Stomach (tissue), 9 donors: Measurements from ENCODE around the gene ATP8A2. TPM values are rescaled to one million over a fixed set of nuclear protein-coding genes. Genes with fewer than 3 reads are reported as not detected.

Experiments used
- DNase-seq, 2 donors: peaks; one replicate each; pipeline versions ENCODE4 v3.0.0 to v3.0.0-alpha.2; 2013 to 2019
- H3K27ac ChIP-seq, 5 donors: fragments of 200-600 bp in 4 of 5; sonication (generic) in 4 of 5; one replicate each; pipeline ENCODE4 v1.5.1; 2013 to 2019; ENCODE audit warnings: mild to moderate bottlenecking in 1 of 5, moderate library complexity in 1 of 5
- H3K27me3 ChIP-seq, 3 donors: fragments of 200-600 bp; sonication (generic); one replicate each; pipeline ENCODE4 v1.5.1; 2017 to 2019; ENCODE audit warnings: mixed run types in 1 of 3
- H3K36me3 ChIP-seq, 4 donors: fragments of 200-600 bp; sonication (generic); 1 replicate in 3 of 4; 2 replicates in 1 of 4; pipeline ENCODE4 v1.5.1; 2016 to 2019
- H3K4me1 ChIP-seq, 4 donors: fragments of 200-600 bp; sonication (generic); one replicate each; pipeline ENCODE4 v1.5.1; 2016 to 2019
- H3K4me3 ChIP-seq, 4 donors: fragments of 200-600 bp; sonication (generic) in 3 of 4; one replicate each; pipeline ENCODE4 v1.5.1; 2016 to 2019; ENCODE audit warnings: mild to moderate bottlenecking in 1 of 4
- H3K9me3 ChIP-seq, 4 donors: fragments of 200-600 bp; sonication (generic); one replicate each; pipeline ENCODE4 v1.5.1; 2016 to 2019
- EP300 ChIP-seq: sonication (generic); formaldehyde crosslinking; IDR thresholded peaks from one replicate; pipeline ENCODE4 v1.6.1; 2017; ENCODE audit warnings: antibody characterized with exemption
- POLR2A ChIP-seq, 4 donors: fragments of 450-650 bp; IDR thresholded peaks; one replicate each; pipeline ENCODE4 v1.6.1; 2016; ENCODE audit warnings: antibody characterized with exemption in 4 of 4, control low read depth in 2 of 4, mild to moderate bottlenecking in 1 of 4, moderate library complexity in 1 of 4
- POLR2AphosphoS5 ChIP-seq, 3 donors: sonication (generic); formaldehyde crosslinking; IDR thresholded peaks; one replicate each; pipeline ENCODE4 v1.6.1; 2016; ENCODE audit warnings: antibody characterized with exemption in 3 of 3
- WGBS, 5 donors: extraction: QIAGEN DNeasy Blood & Tissue Kit in 3 of 5; methylation state at CpG; one replicate each; pipeline versions ENCODE4 v1.1.5 to v1.1.7; 2013 to 2018; 5-methylcytosine and 5-hydroxymethylcytosine counted together
- intact Hi-C: fragments of 100-400 bp; cut with DNase I; formaldehyde crosslinking; loops from one replicate; pipeline ENCODE4 v1.15.1; 2023; ENCODE audit warnings: low total_unique reads
- polyA plus RNA-seq, 3 donors: library from polyadenylated mRNA; stranded (reverse); fragments of 200-250 nt; gene quantifications; one replicate each; pipeline ENCODE4 v1.2.3, GENCODE V29; 2013
- total RNA-seq, 5 donors: library from RNA; depleted of rRNA; stranded (reverse); fragments of >200 nt; gene quantifications; one replicate each; pipeline versions ENCODE4 v1.1.0 to v1.2.3, GENCODE V29; 2014 to 2016
- TF ChIP-seq, protein P1 (sequence below), 7 experiments: fragments of 450-650 bp in 4 of 7; fragments of 200-600 bp in 3 of 7; sonication (generic) in 3 of 7; IDR thresholded peaks; one replicate each; pipeline ENCODE4 v1.5.1; 2016 to 2019; ENCODE audit warnings: antibody characterized with exemption in 7 of 7, control low read depth in 2 of 7, mild to moderate bottlenecking in 1 of 7
- donor health status: healthy with polysubstance abuse.
- donor health status: Bipolar disorder and iron deficiency.
- donor health status: healthy.

ATP8A2 gene
- total and polyA plus RNA-seq, 8 donors, result 0.12 to 3.5 (median 0.20) TPM; not detected in 3

DNA sequence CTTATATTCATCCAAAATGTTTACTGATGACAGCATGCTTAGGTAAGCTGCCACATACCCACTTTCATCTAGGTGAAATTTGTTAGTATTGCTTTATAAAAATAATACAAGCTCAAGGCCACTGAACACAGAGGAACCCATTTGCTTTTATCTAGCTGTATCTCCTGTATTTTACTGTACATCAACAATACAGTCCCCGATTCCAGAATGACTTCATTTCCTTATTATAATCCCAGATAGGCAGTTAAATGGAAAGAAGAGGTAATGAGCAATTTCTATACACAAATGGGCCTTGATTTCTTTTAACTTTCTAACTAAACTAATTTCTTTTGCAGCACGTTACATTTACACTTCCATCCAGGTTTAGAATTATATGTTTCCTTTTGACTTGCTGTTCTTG lies 593.8 kb downstream of the ATP8A2 start:
- no peak for DNase-seq
- 54 to 75% (median 71%) methylated on average over 2 of the region's 2 CpGs for WGBS, 5 donors
- no peak overlapping the region for H3K4me3 ChIP-seq
- no peaks in the 10 kb centered on the region for H3K36me3 ChIP-seq
- H3K27ac ChIP-seq, result no peak overlapping the region
- H3K4me1 ChIP-seq, result no peaks in the 10 kb centered on the region
- H3K9me3 ChIP-seq, result no peaks in the 10 kb centered on the region
- TF ChIP-seq, protein P1, sequence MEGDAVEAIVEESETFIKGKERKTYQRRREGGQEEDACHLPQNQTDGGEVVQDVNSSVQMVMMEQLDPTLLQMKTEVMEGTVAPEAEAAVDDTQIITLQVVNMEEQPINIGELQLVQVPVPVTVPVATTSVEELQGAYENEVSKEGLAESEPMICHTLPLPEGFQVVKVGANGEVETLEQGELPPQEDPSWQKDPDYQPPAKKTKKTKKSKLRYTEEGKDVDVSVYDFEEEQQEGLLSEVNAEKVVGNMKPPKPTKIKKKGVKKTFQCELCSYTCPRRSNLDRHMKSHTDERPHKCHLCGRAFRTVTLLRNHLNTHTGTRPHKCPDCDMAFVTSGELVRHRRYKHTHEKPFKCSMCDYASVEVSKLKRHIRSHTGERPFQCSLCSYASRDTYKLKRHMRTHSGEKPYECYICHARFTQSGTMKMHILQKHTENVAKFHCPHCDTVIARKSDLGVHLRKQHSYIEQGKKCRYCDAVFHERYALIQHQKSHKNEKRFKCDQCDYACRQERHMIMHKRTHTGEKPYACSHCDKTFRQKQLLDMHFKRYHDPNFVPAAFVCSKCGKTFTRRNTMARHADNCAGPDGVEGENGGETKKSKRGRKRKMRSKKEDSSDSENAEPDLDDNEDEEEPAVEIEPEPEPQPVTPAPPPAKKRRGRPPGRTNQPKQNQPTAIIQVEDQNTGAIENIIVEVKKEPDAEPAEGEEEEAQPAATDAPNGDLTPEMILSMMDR (IDR thresholded peaks at IDR 0.05), result no peak
- no peak for TF ChIP-seq EP300
- TF ChIP-seq POLR2AphosphoS5 (IDR thresholded peaks at IDR 0.05), result no peak
- TF ChIP-seq POLR2A (IDR thresholded peaks at IDR 0.05), result no peak
- no peaks in the 10 kb centered on the region for H3K27me3 ChIP-seq
- intact Hi-C loops, result no loop called here

DNA sequence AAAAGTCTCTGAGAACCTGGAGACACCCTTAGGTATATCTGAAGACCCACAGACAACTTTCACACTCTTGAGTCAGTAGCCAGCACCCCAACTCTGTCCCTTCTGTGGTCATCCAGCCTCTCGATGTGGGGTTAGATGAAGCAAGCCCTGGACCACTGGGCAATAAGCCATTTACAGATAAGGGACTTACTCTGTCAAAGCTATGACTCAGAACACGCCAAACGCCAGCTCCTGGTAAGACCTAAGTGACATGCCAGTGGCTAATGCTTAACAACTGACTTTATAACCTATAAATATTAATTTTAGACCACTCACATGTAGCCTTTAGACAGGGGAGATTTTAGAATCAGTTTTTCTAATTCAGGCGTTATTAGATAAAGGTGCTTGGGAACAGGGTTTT lies 594.3 kb downstream of the ATP8A2 start:
- H3K27ac ChIP-seq, result no peak overlapping the region
- H3K27me3 ChIP-seq, result no peaks in the 10 kb centered on the region
- no peak overlapping the region for H3K4me3 ChIP-seq
- no peaks in the 10 kb centered on the region for H3K4me1 ChIP-seq
- 46 to 68% (median 56%) methylated on average over 4 of the region's 4 CpGs for WGBS, 5 donors
- H3K9me3 ChIP-seq, result no peaks in the 10 kb centered on the region
- TF ChIP-seq POLR2AphosphoS5 (IDR thresholded peaks at IDR 0.05) (no peak), EP300 (no peak), POLR2A (IDR thresholded peaks at IDR 0.05) (no peak)
- TF ChIP-seq, protein P1 (IDR thresholded peaks at IDR 0.05), result no peak
- intact Hi-C loops, result no loop called here
- DNase-seq, result no peak
- H3K36me3 ChIP-seq, result no peaks in the 10 kb centered on the region

DNA sequence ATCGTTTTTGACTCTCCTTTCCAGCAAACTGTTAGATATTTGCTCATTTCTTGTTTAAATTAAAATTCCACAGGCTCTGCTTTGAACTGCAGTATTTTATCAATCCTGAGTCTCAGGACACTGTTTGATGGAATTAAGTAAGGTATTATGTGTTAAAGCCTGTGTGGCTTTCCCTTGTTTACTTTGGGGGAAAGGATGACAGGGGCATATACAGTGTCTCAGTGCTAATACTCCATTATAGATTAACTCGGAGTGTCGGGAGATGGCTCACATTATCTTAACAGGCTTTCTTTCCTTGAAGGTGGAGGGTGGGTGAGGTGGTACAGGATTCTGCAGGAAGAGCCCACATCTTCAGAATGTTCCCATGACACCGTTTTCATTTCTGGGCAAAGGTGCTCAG lies 595.4 kb downstream of the ATP8A2 start:
- intact Hi-C loops, result no loop called here
- Histone ChIP-seq H3K4me1 (no peaks in the 10 kb centered on the region), H3K4me3 (no peak overlapping the region), H3K27ac (no peak overlapping the region), H3K9me3 (no peaks in the 10 kb centered on the region), H3K27me3 (no peaks in the 10 kb centered on the region), H3K36me3 (no peaks in the 10 kb centered on the region)
- DNase-seq, result no peak
- 50 to 70% (median 67%) methylated on average over 4 of the region's 4 CpGs for WGBS, 5 donors
- TF ChIP-seq EP300, result no peak
- TF ChIP-seq POLR2A (IDR thresholded peaks at IDR 0.05), result no peak
- no peak for TF ChIP-seq POLR2AphosphoS5 (IDR thresholded peaks at IDR 0.05)
- TF ChIP-seq, protein P1 (IDR thresholded peaks at IDR 0.05), result no peak

DNA sequence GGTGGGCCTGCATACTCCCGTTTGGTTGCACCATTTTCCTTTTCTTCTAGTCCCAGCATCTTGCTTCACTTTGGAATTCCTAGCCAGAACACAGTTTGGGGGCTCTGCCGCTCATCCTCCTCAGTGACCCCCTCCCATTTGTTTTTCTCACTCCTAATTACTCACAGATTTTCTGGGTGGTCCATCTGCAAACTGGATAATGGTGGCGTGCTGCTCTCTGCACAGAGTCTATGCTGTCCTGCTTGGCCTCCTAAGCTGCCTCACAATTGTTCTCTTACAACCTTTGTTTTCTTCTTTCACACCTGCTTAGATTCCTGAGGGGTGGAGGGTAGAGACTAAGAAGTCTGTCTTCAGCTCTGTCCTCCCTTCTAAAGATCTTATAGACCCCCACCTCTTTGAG lies 599.3 kb downstream of the ATP8A2 start:
- Histone ChIP-seq H3K4me3 (no peak overlapping the region), H3K4me1 (no peaks in the 10 kb centered on the region), H3K27ac (no peak overlapping the region), H3K27me3 (peaks cover 0 to 7% (median 0%) of the 10 kb centered on the region in 3 donors), H3K36me3 (no peaks in the 10 kb centered on the region), H3K9me3 (no peaks in the 10 kb centered on the region)
- DNase-seq, result no peak
- TF ChIP-seq, protein P1 (IDR thresholded peaks at IDR 0.05), result no peak
- no peak for TF ChIP-seq POLR2A (IDR thresholded peaks at IDR 0.05)
- no peak for TF ChIP-seq POLR2AphosphoS5 (IDR thresholded peaks at IDR 0.05)
- no peak for TF ChIP-seq EP300
- intact Hi-C loops, result no loop called here
- WGBS, 5 donors, result 72 to 91% (median 83%) methylated on average over 3 of the region's 3 CpGs
